ENCODE results near the gene SHD.
"Not testable (repeated sequence)": the region's sequence is repeated elsewhere in the genome, so short reads cannot be mapped to it uniquely, and the experiment has no call there.

Gene SHD

DNA sequence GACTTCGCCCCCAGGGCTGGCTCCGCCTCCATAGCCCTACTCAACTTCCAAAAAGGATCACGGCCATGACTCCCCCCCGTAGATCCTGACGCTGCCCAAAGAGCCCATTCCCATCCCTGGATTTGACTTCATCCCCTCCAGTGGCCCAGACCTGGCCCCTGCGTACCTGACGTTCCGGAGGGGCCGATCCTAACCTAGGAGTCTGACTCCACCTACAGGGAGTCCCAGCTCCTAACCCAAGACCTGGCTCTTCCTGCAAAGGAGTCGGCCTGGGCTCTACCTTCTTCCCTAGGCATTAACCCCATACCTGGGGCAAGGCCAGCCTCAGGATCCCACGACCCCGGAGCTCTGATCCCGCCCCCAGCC is 48.8 kb downstream of the SHD start:
- no peak overlapping the region for H3K4me3 ChIP-seq (ENCODE audit: control insufficient read depth, low read depth, low read length)
- TF ChIP-seq, protein P1, sequence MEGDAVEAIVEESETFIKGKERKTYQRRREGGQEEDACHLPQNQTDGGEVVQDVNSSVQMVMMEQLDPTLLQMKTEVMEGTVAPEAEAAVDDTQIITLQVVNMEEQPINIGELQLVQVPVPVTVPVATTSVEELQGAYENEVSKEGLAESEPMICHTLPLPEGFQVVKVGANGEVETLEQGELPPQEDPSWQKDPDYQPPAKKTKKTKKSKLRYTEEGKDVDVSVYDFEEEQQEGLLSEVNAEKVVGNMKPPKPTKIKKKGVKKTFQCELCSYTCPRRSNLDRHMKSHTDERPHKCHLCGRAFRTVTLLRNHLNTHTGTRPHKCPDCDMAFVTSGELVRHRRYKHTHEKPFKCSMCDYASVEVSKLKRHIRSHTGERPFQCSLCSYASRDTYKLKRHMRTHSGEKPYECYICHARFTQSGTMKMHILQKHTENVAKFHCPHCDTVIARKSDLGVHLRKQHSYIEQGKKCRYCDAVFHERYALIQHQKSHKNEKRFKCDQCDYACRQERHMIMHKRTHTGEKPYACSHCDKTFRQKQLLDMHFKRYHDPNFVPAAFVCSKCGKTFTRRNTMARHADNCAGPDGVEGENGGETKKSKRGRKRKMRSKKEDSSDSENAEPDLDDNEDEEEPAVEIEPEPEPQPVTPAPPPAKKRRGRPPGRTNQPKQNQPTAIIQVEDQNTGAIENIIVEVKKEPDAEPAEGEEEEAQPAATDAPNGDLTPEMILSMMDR (IDR thresholded peaks at IDR 0.05; ENCODE audit: control insufficient read depth, insufficient read depth, low read depth, low read length, missing control alignments): no peak
- no peak for DNase-seq (ENCODE audit: low read depth)

DNA sequence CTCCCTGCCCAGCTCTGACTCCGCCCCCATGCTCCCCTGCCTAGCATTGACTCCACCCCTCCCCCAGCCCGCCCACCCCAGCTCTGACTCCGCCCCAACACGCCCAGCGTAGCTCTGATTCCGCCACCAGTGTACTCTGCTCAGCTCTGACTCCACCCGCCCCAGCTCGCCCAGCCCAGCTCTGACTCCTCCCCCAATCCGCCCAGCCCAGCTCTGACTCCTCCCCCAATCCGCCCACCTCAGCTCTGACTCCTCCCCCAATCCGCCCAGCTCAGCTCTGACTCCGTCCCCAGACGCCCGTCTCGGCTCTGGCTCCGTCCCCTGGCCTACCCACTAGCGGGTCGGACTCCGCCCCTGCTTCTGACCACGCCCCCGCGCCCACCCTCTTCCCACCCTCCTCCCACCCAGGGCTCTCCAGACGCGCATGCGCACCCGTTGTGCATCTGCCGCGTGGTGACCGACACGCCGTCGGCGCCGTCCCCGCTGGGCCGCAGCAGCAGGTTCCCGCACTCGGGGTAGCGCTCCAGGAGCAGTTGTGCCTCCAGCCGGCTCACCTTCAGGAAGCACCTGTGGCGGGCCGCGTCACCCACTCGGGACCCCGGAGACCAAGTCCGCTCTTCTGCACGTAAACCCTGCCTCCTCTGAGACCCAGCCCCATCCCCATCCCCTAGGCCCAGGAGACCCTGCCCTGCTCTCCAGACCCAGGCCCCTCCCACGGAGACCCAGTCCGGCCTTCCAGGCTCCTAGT is 49.4 kb downstream of the SHD start:
- peak overlapping the region; percentile 38 for H3K4me3 ChIP-seq (ENCODE audit: control insufficient read depth, low read depth, low read length)
- TF ChIP-seq, protein P1 (IDR thresholded peaks at IDR 0.05; ENCODE audit: control insufficient read depth, insufficient read depth, low read depth, low read length, missing control alignments): no peak
- DNase-seq (ENCODE audit: low read depth): no peak

DNA sequence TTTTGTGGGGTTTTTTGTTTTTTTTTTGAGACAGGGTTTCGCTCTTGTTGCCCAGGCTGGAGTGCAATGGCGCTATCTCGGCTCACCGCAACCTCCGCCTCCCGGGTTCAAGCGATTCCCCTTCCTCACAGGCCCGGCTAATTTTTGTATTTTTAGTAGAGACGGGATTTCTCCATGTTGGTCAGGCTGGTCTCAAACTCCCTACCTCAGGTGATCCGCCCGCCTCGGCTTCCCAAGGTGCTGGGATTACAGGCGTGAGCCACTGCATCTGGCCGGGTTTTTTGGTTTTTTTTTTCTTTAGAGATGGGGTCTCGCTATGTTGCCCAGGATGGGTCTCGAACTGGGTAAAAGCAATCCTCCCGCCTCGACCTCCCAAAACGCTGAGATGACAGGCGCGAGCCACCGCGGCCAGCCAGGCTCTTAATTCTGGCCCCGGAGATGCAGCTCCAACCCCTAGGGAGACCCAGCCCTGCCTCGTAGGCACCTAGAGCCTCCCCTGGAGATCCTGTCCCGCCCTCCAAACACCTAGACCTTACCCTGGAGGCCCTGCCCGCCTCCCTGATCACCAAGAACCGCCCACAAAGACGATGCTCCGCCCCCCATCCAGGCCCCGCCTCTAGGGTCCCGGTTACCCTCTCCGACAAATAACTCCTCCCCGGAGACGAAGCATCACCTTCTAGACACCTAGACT is 50.1 kb downstream of the SHD start:
- peak overlapping the region; percentile 38 for H3K4me3 ChIP-seq (ENCODE audit: control insufficient read depth, low read depth, low read length)
- not testable (repeated sequence) for DNase-seq (ENCODE audit: low read depth)

DNA sequence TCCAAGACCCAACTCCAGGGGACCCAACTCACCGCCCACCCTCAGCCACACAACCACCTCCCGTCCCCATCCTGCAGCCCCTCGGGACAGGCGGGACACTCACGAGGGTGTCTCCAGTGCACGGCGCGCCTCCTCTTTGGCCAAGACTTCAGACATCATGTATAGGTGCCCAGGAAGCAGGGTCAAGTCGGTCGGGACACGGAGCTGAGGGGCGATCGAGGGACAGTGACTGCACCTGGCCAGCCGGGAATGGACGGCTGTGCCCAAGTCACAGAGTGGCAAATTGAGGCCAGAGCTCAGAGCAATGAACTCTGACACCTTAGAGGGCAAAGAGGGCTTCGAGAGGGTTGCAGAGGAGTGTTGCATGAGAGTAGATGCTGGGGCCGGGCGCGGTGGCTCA is 50.8 kb downstream of the SHD start:
- DNase-seq (ENCODE audit: low read depth): no peak
- TF ChIP-seq, protein P1 (IDR thresholded peaks at IDR 0.05; ENCODE audit: control insufficient read depth, insufficient read depth, low read depth, low read length, missing control alignments): no peak
- no peak overlapping the region for H3K4me3 ChIP-seq (ENCODE audit: control insufficient read depth, low read depth, low read length)

DNA sequence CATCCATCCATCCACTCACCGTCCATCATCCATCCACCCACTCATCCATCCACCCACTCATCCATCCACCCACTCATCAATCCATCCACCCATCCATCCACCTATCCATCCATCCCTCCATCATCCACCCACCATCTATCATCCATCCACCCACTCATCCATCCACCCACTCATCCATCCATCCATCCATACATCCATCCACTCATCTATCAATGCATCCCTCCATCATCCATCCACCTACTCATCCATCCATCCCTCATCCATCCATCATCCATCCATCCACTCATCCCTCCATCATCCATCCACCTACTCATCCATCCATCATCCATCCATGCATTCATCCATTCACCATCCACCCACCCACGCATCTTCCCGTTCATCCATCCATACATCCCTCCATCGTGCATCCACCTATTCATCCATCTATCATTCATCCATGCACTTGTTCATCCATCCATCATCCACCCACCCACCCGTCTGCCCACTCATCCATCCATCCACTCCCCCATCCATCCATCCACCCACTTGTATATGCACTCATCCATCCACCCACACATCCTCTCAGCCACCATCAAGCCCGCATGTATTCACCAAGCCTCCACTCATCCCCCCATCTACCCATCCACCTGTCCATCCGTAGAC is 56.0 kb downstream of the SHD start:
- DNase-seq (ENCODE audit: low read depth): no peak
- TF ChIP-seq, protein P1 (IDR thresholded peaks at IDR 0.05; ENCODE audit: control insufficient read depth, insufficient read depth, low read depth, low read length, missing control alignments): no peak
- no peak overlapping the region for H3K4me3 ChIP-seq (ENCODE audit: control insufficient read depth, low read depth, low read length)

DNA sequence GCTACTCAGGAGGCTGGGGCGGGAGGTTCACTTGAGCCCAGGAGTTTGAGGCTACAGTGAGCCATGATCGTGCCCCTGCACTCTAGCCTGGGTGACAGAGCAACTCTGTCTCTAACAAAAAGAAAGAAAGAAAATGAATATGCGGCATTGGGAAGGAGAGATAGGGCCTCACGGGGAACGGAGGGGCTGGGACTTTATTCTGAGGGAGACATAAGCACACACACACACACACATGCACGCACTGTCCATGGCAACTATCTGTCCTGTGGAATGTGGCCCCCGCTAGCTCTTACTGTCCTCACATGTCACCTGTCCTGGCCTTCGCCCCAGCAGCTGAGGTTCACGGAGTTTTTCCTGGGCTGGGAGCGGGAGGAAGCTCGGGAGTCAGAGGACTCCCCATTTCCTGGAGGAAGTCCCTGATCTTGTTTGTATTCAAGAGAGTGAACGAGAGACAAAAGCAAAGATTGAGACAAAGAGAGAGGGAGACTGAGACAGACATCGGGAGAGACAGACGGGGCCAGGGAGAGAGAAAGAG is 58.9 kb downstream of the SHD start:
- DNase-seq (ENCODE audit: low read depth): no peak
- peak overlapping the region; percentile 9 for H3K4me3 ChIP-seq (ENCODE audit: control insufficient read depth, low read depth, low read length)
- TF ChIP-seq, protein P1 (IDR thresholded peaks at IDR 0.05; ENCODE audit: control insufficient read depth, insufficient read depth, low read depth, low read length, missing control alignments): no peak

Measured in AG09309 (cell line).